ENCODE data around the gene HTR2A.

The HTR2A gene

DNA sequence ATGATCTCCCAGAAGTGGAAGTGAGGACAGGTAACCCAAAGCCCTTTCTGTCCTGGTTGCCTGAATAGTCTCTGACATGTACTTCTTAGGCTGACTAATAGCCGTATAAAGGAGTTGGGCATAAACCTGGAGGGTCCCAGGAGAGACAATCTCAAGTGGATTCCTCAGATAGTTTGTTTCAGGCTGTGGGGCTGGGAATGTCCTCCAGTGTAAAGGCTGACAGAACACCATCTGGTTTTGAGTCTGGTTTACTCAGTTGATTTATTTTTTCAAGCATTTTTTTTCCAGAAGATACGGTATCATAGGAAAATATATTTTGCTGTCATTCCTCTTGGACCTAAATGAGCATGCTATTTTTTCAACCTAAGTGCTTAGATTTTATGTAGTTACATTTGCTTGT, 15.2 kb downstream of the HTR2A start:
- TF ChIP-seq, protein P1, sequence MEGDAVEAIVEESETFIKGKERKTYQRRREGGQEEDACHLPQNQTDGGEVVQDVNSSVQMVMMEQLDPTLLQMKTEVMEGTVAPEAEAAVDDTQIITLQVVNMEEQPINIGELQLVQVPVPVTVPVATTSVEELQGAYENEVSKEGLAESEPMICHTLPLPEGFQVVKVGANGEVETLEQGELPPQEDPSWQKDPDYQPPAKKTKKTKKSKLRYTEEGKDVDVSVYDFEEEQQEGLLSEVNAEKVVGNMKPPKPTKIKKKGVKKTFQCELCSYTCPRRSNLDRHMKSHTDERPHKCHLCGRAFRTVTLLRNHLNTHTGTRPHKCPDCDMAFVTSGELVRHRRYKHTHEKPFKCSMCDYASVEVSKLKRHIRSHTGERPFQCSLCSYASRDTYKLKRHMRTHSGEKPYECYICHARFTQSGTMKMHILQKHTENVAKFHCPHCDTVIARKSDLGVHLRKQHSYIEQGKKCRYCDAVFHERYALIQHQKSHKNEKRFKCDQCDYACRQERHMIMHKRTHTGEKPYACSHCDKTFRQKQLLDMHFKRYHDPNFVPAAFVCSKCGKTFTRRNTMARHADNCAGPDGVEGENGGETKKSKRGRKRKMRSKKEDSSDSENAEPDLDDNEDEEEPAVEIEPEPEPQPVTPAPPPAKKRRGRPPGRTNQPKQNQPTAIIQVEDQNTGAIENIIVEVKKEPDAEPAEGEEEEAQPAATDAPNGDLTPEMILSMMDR (IDR thresholded peaks at IDR 0.05; ENCODE audit: low read length): no peak
- TF ChIP-seq EZH2 (optimal IDR thresholded peaks at IDR 0.05; ENCODE audit: low read depth, low read length) (no peak), EZH2phosphoT487 (IDR thresholded peaks at IDR 0.05; ENCODE audit: low read length) (no peak)

DNA sequence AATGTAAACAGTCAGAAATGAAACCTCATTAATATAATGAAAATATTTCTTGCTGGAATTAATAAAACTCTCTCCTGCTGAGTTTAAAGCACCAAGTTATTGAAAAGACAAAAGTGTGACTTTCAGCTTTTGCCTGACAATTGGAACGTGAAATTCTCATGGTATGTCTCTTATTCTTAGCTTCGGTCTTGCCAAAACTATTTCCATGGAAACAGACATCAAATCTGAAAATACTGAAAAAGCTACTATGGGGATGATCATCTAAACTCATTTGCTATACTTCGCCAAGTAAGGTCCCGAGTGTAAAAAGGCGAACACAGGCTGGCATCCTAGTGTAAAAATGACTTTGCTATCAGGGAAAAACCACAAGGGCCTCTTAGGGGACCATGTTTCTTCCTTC, 22.8 kb downstream of the HTR2A start:
- no peaks in the 10 kb centered on the region for H3F3A ChIP-seq (ENCODE audit: insufficient read depth, low read length)
- no peak overlapping the region for H3K4me2 ChIP-seq (ENCODE audit: low read depth, low read length)
- no peaks in the 10 kb centered on the region for H3K9me3 ChIP-seq (replicated peaks; ENCODE audit: insufficient read depth, low read length)
- no peaks in the 10 kb centered on the region for H3K27me3 ChIP-seq (replicated peaks; ENCODE audit: insufficient read depth, low read length)
- no peak overlapping the region for H3K27ac ChIP-seq (ENCODE audit: low read length)
- H3K36me3 ChIP-seq (replicated peaks; ENCODE audit: insufficient read depth, low read length): no peaks in the 10 kb centered on the region
- no peak overlapping the region for H3K9ac ChIP-seq (ENCODE audit: low read length)
- H3K79me2 ChIP-seq (ENCODE audit: low read length): no peaks in the 10 kb centered on the region
- no peaks in the 10 kb centered on the region for H3K4me1 ChIP-seq (ENCODE audit: low read length)
- no peak for DNase-seq
- no peak overlapping the region for H2AFZ ChIP-seq (ENCODE audit: low read length)
- H3K9me2 ChIP-seq (replicated peaks; ENCODE audit: insufficient read depth, low read length): no peaks in the 10 kb centered on the region
- no peaks in the 10 kb centered on the region for H4K20me1 ChIP-seq (ENCODE audit: insufficient read depth, low read length)
- no peak overlapping the region for H3K4me3 ChIP-seq (ENCODE audit: low read length)
- TF ChIP-seq EZH2phosphoT487 (IDR thresholded peaks at IDR 0.05; ENCODE audit: low read length) (no peak), EZH2 (optimal IDR thresholded peaks at IDR 0.05; ENCODE audit: low read depth, low read length) (no peak)
- TF ChIP-seq, protein P1 (IDR thresholded peaks at IDR 0.05; ENCODE audit: low read length): no peak

More for the DNA sequence above, 15.2 kb downstream of the HTR2A start:
- H3K4me2 ChIP-seq (ENCODE audit: low read depth, low read length): no peak overlapping the region
- H3K4me1 ChIP-seq (ENCODE audit: low read length): no peaks in the 10 kb centered on the region
- no peak overlapping the region for H3K9ac ChIP-seq (ENCODE audit: low read length)
- no peaks in the 10 kb centered on the region for H3K9me2 ChIP-seq (replicated peaks; ENCODE audit: insufficient read depth, low read length)
- H3F3A ChIP-seq (ENCODE audit: insufficient read depth, low read length): no peaks in the 10 kb centered on the region
- H3K36me3 ChIP-seq (replicated peaks; ENCODE audit: insufficient read depth, low read length): no peaks in the 10 kb centered on the region
- H4K20me1 ChIP-seq (ENCODE audit: insufficient read depth, low read length): no peaks in the 10 kb centered on the region
- H3K4me3 ChIP-seq (ENCODE audit: low read length): no peak overlapping the region
- H3K9me3 ChIP-seq (replicated peaks; ENCODE audit: insufficient read depth, low read length): no peaks in the 10 kb centered on the region
- H3K79me2 ChIP-seq (ENCODE audit: low read length): no peaks in the 10 kb centered on the region
- no peak overlapping the region for H2AFZ ChIP-seq (ENCODE audit: low read length)
- H3K27me3 ChIP-seq (replicated peaks; ENCODE audit: insufficient read depth, low read length): no peaks in the 10 kb centered on the region
- DNase-seq: no peak
- H3K27ac ChIP-seq (ENCODE audit: low read length): no peak overlapping the region

DNA sequence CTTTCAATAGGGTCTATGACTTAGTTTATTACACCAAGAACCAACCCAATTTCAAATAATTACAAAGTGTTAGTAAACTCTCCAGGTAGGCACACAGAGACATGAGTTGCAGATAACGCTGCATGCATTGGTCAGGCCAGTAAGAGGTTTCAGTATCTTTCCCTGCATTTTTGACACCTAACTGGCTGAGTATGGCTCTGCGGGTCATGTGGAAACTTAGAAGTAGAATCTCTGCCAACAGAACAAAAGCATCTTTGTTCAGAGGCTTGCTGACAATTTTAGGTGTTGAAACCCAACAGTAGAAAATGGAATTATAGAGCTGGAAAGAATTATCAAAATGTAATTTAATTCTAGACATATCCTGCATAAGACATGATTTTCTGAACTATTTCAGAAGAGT, 25.3 kb downstream of the HTR2A start:
- Histone ChIP-seq H3K27me3 (replicated peaks; ENCODE audit: insufficient read depth, low read length) (no peaks in the 10 kb centered on the region), H2AFZ (ENCODE audit: low read length) (no peak overlapping the region), H4K20me1 (ENCODE audit: insufficient read depth, low read length) (no peaks in the 10 kb centered on the region), H3K4me1 (ENCODE audit: low read length) (no peaks in the 10 kb centered on the region), H3K4me3 (ENCODE audit: low read length) (no peak overlapping the region), H3K4me2 (ENCODE audit: low read depth, low read length) (no peak overlapping the region), H3K27ac (ENCODE audit: low read length) (no peak overlapping the region), H3F3A (ENCODE audit: insufficient read depth, low read length) (no peaks in the 10 kb centered on the region), H3K79me2 (ENCODE audit: low read length) (no peaks in the 10 kb centered on the region), H3K9me2 (replicated peaks; ENCODE audit: insufficient read depth, low read length) (no peaks in the 10 kb centered on the region), H3K36me3 (replicated peaks; ENCODE audit: insufficient read depth, low read length) (no peaks in the 10 kb centered on the region), H3K9ac (ENCODE audit: low read length) (no peak overlapping the region), H3K9me3 (replicated peaks; ENCODE audit: insufficient read depth, low read length) (no peaks in the 10 kb centered on the region)
- DNase-seq: no peak
- no peak for TF ChIP-seq EZH2phosphoT487 (IDR thresholded peaks at IDR 0.05; ENCODE audit: low read length)
- no peak for TF ChIP-seq EZH2 (optimal IDR thresholded peaks at IDR 0.05; ENCODE audit: low read depth, low read length)
- TF ChIP-seq, protein P1 (IDR thresholded peaks at IDR 0.05; ENCODE audit: low read length): no peak

Measured in MM.1S (cell line).